Ishikawa (cell line): ENCODE measurements around the gene ENTPD1.

Experiments
- CEBPB ChIP-seq: IDR thresholded peaks from 2 replicates; pipeline ENCODE4 v1.6.1; 2012
- CREB1 ChIP-seq: IDR thresholded peaks from 2 replicates; pipeline ENCODE4 v1.6.1; 2012; ENCODE audit warnings: low read depth
- EGR1 ChIP-seq: IDR thresholded peaks from 2 replicates; pipeline ENCODE4 v1.6.1; 2012
- EP300 ChIP-seq: IDR thresholded peaks from 2 replicates; pipeline ENCODE4 v1.6.1; 2012; ENCODE audit warnings: borderline replicate concordance
- FOXM1 ChIP-seq: IDR thresholded peaks from 2 replicates; pipeline ENCODE4 v1.6.1; 2012; ENCODE audit warnings: low read depth, borderline replicate concordance
- NFIC ChIP-seq: IDR thresholded peaks from 2 replicates; pipeline ENCODE4 v1.6.1; 2012
- RAD21 ChIP-seq: IDR thresholded peaks from 2 replicates; pipeline ENCODE4 v1.6.1; 2012; ENCODE audit warnings: low read depth
- TAF1 ChIP-seq: IDR thresholded peaks from 2 replicates; pipeline ENCODE4 v1.6.1; 2012; ENCODE audit warnings: low read depth, mild to moderate bottlenecking
- TCF12 ChIP-seq: IDR thresholded peaks from 2 replicates; pipeline ENCODE4 v1.6.1; 2012; ENCODE audit warnings: low read depth
- TEAD4 ChIP-seq: IDR thresholded peaks from 2 replicates; pipeline ENCODE4 v1.6.1; 2012
- USF1 ChIP-seq: IDR thresholded peaks from 2 replicates; pipeline ENCODE4 v1.6.1; 2012
- YY1 ChIP-seq: IDR thresholded peaks from 2 replicates; pipeline ENCODE4 v1.6.1; 2012; ENCODE audit warnings: low read depth
- ZBTB7A ChIP-seq: IDR thresholded peaks from 2 replicates; pipeline ENCODE4 v1.6.1; 2012; ENCODE audit warnings: low read depth
- TF ChIP-seq, protein P1 (sequence below): IDR thresholded peaks from 2 replicates; pipeline ENCODE4 v1.6.1; 2012
- TF ChIP-seq, protein P2 (sequence below): IDR thresholded peaks from 2 replicates; pipeline ENCODE4 v1.6.1; 2012; ENCODE audit warnings: low read depth, mild to moderate bottlenecking

The ENTPD1 gene

DNA sequence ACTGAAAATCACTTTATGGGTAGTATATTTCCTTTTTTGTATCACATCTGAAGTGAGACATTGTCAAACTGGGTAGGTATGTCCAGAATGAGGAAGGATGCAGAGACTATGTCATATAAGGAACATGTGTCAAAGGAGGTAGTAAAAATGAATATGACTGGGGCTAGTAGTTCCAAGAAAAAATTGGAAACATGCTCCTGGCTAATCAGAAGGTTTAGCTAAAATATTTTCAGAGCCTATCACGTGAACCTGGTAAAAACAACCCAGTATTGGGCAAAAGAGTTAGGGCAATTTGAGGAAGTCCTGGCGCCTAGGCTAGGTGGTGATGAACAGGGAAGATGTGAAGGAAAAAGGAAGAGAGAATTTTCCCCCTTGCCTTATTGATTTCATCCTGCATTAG lies 26.4 kb downstream of the ENTPD1 start:
- no peak for TF ChIP-seq CREB1

GRCh38 chr10:95783741-95784140 lies 27.8 kb downstream of the ENTPD1 start:
- no peak for TF ChIP-seq USF1
- TF ChIP-seq TCF12: no peak
- no peak for TF ChIP-seq NFIC
- TF ChIP-seq EP300: no peak
- TF ChIP-seq ZBTB7A: no peak
- TF ChIP-seq, protein P1, sequence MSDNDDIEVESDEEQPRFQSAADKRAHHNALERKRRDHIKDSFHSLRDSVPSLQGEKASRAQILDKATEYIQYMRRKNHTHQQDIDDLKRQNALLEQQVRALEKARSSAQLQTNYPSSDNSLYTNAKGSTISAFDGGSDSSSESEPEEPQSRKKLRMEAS: no peak
- TF ChIP-seq EGR1: no peak
- TF ChIP-seq TEAD4: no peak
- TF ChIP-seq RAD21: no peak
- TF ChIP-seq YY1: no peak
- TF ChIP-seq FOXM1: no peak
- TF ChIP-seq, protein P2, sequence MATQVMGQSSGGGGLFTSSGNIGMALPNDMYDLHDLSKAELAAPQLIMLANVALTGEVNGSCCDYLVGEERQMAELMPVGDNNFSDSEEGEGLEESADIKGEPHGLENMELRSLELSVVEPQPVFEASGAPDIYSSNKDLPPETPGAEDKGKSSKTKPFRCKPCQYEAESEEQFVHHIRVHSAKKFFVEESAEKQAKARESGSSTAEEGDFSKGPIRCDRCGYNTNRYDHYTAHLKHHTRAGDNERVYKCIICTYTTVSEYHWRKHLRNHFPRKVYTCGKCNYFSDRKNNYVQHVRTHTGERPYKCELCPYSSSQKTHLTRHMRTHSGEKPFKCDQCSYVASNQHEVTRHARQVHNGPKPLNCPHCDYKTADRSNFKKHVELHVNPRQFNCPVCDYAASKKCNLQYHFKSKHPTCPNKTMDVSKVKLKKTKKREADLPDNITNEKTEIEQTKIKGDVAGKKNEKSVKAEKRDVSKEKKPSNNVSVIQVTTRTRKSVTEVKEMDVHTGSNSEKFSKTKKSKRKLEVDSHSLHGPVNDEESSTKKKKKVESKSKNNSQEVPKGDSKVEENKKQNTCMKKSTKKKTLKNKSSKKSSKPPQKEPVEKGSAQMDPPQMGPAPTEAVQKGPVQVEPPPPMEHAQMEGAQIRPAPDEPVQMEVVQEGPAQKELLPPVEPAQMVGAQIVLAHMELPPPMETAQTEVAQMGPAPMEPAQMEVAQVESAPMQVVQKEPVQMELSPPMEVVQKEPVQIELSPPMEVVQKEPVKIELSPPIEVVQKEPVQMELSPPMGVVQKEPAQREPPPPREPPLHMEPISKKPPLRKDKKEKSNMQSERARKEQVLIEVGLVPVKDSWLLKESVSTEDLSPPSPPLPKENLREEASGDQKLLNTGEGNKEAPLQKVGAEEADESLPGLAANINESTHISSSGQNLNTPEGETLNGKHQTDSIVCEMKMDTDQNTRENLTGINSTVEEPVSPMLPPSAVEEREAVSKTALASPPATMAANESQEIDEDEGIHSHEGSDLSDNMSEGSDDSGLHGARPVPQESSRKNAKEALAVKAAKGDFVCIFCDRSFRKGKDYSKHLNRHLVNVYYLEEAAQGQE: no peak
- TF ChIP-seq CEBPB: no peak
- no peak for TF ChIP-seq CREB1
- TF ChIP-seq TAF1: no peak

- TF ChIP-seq TAF1: no peak
- no peak for TF ChIP-seq YY1
- no peak for TF ChIP-seq NFIC
- no peak for TF ChIP-seq EGR1
- no peak for TF ChIP-seq CREB1
- no peak for TF ChIP-seq RAD21
- TF ChIP-seq EP300: no peak
- TF ChIP-seq TEAD4: no peak
- TF ChIP-seq, protein P1: no peak
- TF ChIP-seq TCF12: no peak
- TF ChIP-seq FOXM1: no peak
- TF ChIP-seq, protein P2: no peak
- TF ChIP-seq USF1: no peak
- TF ChIP-seq CEBPB: no peak
- TF ChIP-seq ZBTB7A: no peak
Observed at GRCh38 chr10:95784279-95784913, 28.4 kb downstream of the ENTPD1 start.

DNA sequence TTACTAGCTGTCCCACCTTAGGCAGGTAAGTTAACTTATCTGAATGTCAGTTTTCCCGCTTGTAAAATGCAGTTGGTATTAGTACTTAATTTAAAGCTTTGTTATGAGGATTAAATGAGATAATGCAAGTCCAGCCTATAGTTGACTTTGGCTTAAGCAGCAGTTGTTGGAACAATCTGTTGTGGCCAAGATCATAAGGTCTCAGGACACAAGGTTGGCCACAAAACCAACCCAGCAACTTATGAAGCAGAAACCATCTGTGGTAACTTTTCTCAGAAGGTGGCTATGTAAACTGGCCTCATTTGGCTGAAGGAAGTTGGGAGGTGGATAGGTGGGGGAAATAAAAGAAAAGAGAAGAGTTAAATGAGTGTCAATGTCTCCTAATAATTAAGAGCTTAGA lies 29.4 kb downstream of the ENTPD1 start:
- TF ChIP-seq YY1 (no peak), ZBTB7A (no peak), TEAD4 (no peak), RAD21 (no peak), TAF1 (no peak), CEBPB (no peak), USF1 (no peak), NFIC (no peak), EP300 (no peak), CREB1 (no peak), TCF12 (no peak), EGR1 (no peak), FOXM1 (no peak)
- TF ChIP-seq, protein P2: no peak
- TF ChIP-seq, protein P1: no peak
